HG03457 (cell line): ENCODE data around the gene CSRNP2.
A peak's percentile ranks its signal among the peaks of the same experiment; 100 is the strongest.
"Not testable (repeated sequence)": the region's sequence is repeated elsewhere in the genome, so short reads cannot be mapped to it uniquely, and the experiment has no call there.

Experiments used
- ATAC-seq: cut with Tn5 transposase; IDR thresholded peaks from one replicate; pipeline ENCODE4 v1.9.1; 2021; ENCODE audit warnings: moderate number of reproducible peaks; ENCODE audit not compliant: unreplicated experiment

The CSRNP2 gene

DNA sequence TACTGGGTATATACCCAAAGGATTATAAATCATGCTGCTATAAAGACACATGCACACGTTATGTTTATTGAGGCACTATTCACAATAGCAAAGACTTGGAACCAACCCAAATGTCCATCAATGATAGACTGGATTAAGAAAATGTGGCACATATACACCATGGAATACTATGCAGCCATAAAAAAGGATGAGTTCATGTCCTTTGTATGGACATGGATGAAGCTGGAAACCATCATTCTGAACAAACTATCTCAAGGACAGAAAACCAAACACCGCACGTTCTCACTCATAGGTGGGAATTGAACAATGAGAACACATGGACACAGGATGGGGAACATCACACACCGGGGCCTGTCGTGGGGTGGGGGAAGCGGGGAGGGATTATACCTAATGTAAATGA, 4.5 kb downstream of the CSRNP2 start:
- ATAC-seq = not testable (repeated sequence)

DNA sequence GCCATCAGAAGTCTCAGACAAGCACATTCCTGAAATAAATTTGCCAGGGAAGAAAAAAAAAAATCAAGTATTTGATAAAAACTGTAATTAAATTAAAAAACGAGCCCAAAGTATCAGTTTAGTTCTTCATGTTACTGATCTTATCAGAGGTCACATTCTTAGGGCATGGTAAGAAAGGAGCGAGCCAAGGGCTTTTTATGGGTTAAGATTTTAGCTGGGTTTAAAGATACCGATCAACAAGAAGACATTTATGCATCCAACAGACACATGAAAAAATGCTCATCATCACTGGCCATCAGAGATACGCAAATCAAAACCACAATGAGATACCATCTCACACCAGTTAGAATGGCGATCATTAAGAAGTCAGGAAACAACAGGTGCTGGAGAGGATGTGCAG, 5.0 kb downstream of the CSRNP2 start:
- ATAC-seq = not testable (repeated sequence)

DNA sequence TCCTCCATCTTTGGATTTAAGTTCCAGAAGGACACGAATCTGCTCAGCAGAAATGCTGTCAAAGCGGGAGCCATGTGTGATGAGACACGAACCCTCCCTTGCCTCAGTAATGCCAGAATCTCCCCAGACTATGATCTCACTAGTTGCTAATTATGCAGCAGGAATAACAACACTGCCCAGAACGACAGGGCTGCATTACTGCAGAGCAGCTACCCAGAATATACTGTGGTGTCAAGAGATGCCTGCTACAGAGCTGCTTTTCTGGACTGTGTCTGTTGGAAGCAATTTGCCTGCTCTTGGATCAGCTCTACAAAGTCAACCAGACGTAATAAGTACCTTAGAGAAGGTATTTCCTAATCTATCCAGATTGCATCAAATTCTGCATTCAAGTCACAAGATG, 5.5 kb downstream of the CSRNP2 start:
- ATAC-seq = no peak

DNA sequence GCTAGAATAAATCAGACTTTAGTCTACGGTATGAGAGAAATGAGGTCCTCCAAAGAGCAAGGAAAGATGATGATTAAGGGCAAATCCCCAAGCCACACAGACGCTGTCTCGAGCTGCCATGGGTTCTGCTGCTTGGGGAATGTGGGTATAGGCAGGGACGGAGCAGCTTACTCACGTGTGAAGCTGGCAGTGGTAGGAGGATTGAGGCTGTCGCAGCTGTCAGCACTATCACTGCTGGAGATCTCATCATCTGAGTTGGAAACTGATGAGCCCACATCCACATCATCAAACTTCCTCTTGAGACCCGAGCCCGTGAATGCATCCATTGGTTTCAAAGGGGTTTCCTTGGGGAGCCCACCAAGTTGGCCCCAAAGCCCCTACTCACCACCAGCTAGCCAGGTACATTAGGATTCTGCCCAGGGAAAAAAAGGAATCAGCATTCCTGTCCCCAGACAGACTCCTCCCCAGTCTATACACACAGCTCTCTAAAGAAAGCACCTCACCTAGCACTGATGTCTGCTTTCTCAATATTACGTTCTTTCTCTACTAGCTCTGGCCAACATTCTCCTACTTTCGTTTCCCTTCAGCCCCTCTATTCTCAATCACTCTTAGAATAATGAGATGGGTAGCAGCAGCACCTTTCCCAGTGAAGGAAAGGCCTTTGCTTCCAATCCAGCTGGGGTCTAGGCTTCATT, 7.0 kb downstream of the CSRNP2 start:
- no peak for ATAC-seq

DNA sequence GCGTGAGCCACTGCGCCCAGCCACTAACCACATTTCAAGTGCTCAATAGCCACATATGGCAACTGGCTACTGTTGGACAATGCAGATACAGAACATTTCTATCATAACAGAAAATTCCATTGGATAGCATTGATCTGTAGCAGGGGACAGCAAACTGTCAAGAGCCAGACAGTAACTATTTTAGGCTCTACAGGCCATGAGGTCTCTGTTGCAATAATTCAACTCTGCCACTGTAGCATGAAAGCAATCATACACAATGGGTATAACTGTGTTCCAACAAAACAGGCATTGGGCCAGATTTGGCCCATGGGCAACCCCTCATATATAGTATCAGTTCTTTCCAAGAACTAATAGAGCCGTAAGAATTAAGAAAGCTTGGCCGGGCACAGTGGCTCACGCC, 8.0 kb downstream of the CSRNP2 start:
- ATAC-seq = no peak

DNA sequence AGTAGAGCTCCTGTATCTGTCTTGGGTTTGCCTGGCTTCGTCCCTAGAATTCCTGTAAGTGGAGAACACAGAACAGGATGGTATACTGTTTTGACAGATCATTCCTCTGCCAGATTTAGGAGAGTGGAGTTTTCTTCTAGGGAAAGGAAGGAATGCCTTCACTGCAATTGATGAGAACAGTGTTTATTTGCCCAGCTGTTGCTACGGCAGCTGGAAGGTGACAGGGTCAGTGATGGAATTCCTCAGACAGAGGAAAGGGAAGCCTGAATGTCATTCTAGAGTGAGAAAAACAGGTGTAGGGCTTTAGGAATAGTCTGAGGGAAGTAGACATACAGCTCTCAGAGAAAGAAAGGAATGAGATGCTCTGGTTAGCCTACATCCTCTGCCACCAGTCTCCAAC, 11.7 kb downstream of the CSRNP2 start:
- no peak for ATAC-seq

DNA sequence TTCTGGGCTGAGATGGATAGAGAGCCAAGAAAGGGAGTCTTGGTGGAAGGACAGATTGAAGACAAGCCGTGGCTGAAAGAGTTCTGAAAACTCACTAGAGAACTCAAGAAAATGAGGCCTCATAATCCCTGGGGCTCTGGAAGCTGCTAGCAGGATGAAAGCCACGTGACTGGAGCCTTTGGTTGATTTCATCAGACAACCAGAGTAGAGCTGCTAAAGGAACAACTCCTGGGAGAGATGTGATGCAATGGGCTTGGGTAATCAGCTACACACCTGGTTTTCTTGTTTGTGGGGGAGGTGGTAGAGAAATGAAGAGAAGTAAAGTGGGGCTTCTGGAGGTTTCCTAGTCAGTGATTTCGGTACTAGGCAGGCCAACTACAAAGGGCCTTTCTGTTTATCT, 13.4 kb downstream of the CSRNP2 start:
- ATAC-seq = no peak

DNA sequence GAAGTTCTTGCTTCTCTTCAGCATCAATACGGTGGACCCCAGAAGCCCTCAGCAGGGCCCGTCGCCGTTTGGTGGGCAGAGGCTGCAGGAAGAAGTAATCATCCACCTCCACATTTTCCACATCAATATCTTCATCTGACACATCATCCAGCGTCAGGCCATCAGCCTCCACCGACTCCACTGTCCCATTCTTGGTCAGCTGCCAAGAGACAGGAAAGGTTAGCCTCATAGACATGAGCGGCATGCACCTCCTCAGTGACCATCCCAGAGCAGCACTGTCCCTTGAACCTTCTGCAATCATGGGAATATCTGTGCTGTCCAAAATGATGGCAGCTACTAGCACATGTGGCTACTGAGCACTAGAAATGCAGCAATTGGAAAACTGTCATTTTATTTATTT, 15.6 kb downstream of the CSRNP2 start:
- ATAC-seq = no peak

DNA sequence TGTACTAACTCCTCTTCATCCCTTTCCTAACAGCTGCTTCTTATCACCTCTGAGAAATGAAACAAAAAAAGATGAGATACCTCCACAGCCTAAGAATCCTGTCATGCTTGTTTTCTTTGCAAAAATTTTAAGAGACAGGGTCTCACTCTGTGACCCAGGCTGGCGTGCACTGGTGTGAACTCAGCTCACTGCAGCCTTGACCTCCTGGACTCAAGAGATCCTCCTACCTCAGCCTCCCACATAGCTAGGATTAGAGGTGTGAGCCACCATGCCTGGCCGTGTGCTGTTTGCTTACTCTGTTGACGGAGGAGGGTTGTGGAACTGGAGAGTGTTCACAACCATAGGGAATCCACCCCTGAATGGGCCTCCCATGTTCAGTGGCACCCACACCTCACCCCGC, 16.2 kb downstream of the CSRNP2 start:
- no peak for ATAC-seq

DNA sequence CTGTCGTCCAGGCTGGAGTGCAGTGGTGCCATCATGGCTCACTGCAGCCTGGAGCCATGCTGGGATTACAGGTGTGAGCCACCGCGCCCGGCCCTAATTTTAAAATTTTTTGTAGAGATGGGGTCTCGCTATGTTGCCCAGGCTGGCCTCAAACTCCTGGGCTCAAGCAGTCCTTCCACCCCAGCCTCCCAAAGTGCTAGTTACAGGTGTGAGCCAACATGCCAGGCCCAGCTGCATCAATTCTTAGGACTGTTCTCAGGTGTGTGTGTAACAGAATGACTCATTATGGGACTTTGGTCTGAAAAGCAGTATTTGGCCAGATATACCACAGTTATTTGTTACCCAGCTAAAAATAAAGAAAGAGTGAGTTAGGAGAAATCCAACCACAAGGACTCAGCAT, 17.9 kb downstream of the CSRNP2 start:
- ATAC-seq = no peak

DNA sequence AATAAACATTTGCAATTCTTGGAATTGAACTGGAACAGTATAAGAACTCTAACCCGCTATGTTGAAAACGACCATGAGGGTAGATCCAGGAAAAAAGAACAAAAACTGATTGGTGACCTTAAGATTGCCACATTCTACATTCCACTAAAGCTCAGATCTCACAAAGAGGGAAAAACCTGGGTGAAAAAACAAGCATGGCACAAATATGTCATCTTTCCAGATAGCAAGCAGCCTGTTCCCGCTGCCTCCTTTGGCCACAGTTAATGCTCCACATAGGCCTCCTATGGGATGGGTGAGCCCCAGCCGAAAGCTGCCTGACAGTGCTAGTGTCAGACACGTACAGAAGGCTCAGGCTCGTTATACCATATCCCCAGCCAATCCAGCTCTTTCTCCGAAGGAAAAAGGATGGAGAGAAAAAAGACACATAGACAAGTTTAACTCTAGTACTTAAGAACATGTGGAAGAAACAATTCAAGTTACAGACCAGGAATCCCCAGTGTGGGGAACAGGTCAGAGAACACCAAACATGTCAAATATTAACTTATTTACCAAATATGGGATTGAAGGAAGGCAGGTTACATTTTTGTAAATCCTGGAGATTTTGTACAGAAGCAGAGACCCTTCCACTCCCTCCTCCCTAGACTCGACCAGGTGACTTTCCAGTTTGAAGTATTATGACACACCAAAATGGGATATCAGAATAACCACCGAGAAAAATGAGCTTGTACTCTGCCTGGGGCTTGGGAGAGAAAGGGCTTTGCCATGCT, 20.6 kb downstream of the CSRNP2 start:
- ATAC-seq = no peak

DNA sequence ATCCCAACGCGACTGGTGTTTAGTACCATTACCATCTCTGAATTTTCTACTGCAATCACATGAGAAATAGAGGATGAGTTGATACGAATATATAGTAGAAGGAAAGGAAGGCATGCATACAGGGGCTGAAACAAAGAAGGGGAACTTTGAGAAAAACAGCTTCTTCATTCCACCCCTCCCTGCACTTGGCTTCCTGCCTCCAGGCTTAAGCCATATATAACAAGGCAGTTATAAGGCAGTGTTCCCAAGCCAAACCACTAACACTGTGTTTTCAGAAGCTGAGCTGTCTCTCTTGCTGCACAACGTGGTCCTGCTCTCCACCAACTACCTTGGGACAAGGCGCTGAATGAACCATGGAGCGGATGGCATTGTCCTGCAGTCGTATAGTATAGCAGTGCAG, 24.3 kb downstream of the CSRNP2 start:
- no peak for ATAC-seq

DNA sequence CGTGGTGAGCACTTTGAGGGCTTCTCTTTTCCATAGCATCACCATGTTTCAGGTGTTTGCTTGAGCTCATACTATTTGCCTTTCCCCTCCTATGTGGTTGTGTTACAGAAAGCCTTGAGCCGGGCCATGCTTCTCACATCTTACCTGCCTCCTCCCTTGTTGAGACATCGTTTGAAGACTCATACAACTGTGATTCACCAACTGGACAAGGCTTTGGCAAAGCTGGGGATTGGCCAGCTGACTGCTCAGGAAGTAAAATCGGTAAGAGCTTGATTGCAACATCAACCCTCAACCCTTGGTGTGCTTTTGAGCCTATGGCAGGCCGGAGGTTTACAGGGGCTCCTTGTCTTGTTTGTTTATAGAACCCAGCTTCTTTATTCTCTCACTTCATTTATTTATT, 27.2 kb downstream of the CSRNP2 start:
- ATAC-seq = no peak

DNA sequence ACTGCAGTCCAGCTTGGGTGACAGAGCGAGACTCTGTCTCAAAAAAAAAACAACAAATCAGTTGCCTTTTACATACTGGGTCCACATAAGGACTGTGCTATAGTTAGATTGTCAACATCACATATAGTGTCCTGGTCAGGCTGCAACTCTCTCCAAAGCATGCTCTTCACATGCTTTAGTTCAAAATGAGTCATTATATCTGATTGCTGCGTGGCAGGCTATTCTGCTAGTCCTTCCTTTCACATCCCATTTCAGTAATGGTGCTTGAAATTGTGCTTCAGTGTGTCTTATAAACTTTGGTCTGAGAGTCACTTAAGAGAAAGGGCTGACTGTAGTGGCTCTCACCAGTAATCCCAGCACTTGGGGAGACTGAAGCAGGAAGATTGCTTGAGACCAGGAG, 28.3 kb downstream of the CSRNP2 start:
- no peak for ATAC-seq

DNA sequence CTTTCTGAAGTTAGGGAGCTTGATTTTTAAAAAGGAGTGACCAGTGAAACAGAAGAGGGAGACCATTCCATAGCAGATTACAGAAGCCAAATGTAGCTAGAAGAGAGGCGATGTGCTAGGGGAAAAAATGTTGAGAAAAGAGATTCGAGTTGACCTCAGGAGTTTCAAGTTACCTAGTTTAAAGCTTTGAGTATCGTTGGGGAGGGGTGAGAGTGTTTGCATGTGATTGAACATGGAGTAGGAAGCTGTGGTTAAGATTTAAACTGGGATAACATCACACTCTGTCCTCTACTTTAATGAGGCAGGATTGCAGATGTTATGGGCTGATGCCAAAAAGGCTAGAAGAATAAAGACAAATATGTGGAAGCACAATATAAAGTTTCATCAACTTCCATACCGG, 31.6 kb downstream of the CSRNP2 start:
- no peak for ATAC-seq

DNA sequence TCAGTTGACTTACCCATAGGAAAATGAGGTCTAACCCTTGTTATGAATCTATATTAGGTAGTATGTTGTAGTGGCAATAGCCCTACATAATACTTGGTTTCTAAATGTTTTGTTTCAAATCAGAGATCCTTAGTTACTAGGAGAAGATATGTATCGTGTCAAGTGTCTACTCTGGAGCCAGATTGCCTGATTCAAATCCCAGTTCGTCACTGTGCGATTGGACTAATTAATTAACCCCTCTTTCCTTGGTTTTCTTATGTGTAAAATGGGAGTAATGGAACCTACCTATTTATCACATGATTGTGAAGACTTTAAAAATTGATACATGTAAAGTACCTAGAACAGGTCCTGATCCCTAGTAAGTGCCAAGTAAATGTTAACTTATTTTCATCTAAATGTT, 33.9 kb downstream of the CSRNP2 start:
- ATAC-seq = no peak

DNA sequence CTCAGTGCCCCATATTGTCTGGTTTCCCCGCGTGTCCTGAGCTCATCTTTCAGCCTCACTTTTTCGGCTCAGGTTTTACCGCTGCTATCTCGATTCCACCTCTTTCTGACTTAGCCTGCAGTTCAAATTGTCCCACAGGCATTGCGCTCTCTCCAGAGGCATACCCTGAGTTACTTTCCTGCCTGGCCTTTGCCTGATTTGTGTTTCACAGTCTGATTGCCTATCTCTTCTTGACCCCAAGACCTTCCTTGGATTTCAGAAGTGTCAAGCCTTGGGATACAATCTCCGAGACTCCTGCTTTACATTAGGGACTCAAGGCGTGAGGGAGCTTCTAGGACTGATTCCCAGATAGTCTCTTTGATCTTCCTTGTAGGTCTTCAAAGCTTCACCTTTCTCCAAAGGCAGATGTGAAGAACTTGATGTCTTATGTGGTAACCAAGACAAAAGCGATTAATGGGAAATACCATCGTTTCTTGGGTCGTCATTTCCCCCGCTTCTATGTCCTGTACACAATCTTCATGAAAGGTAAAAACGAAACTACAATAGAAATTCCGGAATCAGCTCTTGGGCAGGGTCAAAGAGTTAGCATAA, 34.6 kb downstream of the CSRNP2 start:
- no peak for ATAC-seq

DNA sequence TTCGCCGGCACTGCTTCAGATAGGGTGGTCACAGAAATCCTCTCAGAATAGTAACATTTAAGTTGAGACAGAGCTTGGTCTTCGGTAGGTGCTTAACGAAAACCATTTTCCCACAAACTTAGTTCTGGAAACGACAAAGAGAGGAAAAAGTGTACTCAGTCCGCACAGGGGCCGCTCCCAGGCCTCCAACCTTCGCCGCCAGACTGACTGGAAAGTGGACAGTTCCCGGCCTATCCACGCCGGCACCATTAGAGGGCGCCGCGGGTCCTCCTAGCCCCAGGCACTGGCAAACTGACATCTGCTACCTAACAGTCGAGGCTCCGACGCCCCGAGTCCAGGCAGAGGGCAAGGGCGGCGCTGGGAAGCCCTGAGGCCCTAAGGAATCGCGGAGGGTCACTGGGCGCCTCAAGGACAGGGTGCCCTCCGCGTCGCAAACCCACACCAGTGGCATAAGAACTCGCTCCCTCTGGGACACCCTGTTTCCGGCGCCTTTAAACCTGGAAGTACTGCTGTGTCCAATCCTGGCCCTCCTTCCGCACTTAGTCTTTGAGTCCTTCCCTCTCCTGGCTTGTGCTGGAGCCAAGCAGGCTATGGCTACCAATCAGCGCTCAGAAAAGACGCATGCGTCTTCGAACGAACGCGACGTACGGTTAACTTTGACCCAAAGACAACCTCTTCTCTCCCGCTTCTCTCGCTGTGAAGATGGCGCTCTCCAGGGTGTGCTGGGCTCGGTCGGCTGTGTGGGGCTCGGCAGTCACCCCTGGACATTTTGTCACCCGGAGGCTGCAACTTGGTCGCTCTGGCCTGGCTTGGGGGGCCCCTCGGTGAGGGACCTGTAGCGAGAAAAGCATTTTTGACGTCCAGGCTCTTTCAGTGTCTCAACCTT, 35.5 kb downstream of the CSRNP2 start, which contains the start of gene LETMD1:
Gene LETMD1 (plus strand): TSS at position 673 of the 886 bp plus-strand sequence. CDS start 30 bp downstream, at position 703.
- ATAC-seq = peak; percentile 93

DNA sequence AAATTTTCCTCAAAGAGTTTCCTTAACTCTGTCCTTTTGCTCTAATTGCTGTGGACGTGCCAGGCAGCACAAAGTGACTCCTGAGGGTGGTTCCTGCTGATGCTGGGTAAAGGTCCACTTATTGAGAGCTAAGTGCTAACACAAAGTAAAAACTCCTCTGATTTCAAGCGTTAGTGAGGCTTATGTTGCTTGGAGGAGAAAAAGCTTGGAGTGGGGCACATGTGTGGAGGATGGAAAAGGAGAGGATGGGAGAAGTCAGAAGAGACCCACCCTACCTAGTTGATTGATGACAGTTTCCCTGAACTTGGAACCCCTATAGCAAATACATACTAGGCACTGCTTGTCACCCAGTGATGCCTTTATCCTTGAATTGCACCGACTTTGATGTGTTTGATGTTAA, 47.1 kb downstream of the CSRNP2 start:
- ATAC-seq = no peak

DNA sequence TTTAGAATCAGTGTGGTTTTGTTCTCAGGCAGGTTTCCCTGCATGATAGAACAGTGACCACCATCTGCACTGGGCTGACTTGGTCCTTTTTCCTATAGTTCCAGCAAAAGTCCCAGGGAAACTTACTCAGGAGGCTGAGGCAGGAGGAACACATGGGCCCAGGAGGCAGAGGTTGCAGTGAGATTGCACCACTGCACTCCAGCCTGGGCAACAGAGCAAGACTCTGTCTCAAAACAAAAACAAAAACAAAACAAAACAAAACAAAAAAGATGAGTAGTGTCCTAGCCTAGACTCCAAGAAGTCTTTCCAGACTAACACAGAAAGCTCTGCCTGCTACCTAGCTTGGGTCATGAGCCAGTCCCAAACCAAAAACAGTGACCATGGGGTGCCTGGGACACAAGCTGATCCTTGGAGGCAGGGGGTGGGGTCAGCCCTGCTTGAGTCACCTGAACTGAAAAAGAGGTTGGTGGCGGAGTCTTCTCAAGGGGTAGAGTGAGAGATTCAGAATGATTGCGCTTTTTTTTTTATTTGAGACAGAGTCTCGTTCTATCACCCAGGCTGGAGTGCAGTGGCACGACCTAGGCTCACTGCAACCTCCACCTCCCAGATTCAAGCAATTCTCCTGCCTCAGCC, 49.8 kb downstream of the CSRNP2 start:
- no peak for ATAC-seq

DNA sequence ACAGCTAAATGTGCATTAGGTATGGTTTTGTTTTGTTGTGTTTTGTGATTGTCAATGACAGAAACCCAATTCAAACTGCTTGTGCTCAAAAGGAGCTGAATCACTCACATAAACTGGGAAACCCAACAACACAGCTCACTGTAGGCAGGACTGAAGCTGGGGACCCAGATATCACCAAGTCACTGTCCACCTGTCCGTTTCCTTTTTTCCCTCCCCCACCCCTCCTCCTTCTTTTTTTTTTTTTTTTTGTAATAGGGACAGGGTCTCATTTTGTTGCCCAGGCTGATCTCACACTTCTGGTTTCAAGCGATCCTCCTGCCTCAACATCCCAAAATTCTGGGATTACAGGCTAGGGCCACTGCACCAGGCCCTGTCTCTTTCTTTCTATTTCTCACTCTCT, 50.3 kb downstream of the CSRNP2 start:
- ATAC-seq = no peak
